H9 (cell line): ENCODE results near the gene THSD7A. TPM values are rescaled to one million over a fixed set of nuclear protein-coding genes. Genes with fewer than 3 reads are reported as not detected.

Experiments
- DNase-seq: peaks from one replicate; pipeline ENCODE4 v3.0.0-alpha.2; 2017
- H2AFZ ChIP-seq: one replicate; pipeline ENCODE4 v1.6.1; 2013; ENCODE audit warnings: mild to moderate bottlenecking, low read length, control low read depth, moderate library complexity
- H2AK5ac ChIP-seq: 2 replicates; pipeline ENCODE4 v1.6.1; 2013; ENCODE audit warnings: low read length, control low read depth, mixed read lengths; ENCODE audit not compliant: insufficient read length
- H2BK120ac ChIP-seq: one replicate; pipeline ENCODE4 v1.6.1; 2013; ENCODE audit warnings: low read depth, mild to moderate bottlenecking, low read length, control low read depth, inconsistent platforms; ENCODE audit not compliant: poor library complexity, severe bottlenecking
- H2BK12ac ChIP-seq: 2 replicates; pipeline ENCODE4 v1.6.1; 2013; ENCODE audit warnings: low read length, control low read depth, mixed read lengths, low read depth; ENCODE audit not compliant: insufficient read length
- H2BK15ac ChIP-seq: 2 replicates; pipeline ENCODE4 v1.6.1; 2013; ENCODE audit warnings: low read depth, low read length, control low read depth
- H2BK20ac ChIP-seq: one replicate; pipeline ENCODE4 v1.6.1; 2013; ENCODE audit warnings: low read depth, mild to moderate bottlenecking, low read length, control low read depth, inconsistent platforms; ENCODE audit not compliant: poor library complexity, severe bottlenecking
- H2BK5ac ChIP-seq: 2 replicates; pipeline ENCODE4 v1.6.1; 2013; ENCODE audit warnings: low read length, control low read depth, mixed read lengths; ENCODE audit not compliant: insufficient read length
- H3K14ac ChIP-seq: 2 replicates; pipeline ENCODE4 v1.6.1; 2013; ENCODE audit warnings: low read length, control low read depth; ENCODE audit not compliant: insufficient read depth
- H3K18ac ChIP-seq: 2 replicates; pipeline ENCODE4 v1.6.1; 2013; ENCODE audit warnings: low read depth, mild to moderate bottlenecking, mixed read lengths, low read length, control low read depth; ENCODE audit not compliant: insufficient read length
- H3K23ac ChIP-seq: 2 replicates; pipeline ENCODE4 v1.6.1; 2013; ENCODE audit warnings: low read length, control low read depth, mixed read lengths, low read depth; ENCODE audit not compliant: insufficient read length
- H3K23me2 ChIP-seq: 2 replicates; pipeline ENCODE4 v1.6.1; 2013; ENCODE audit warnings: low read depth, mild to moderate bottlenecking, mixed read lengths, low read length, control low read depth; ENCODE audit not compliant: insufficient read length, poor library complexity, severe bottlenecking
- H3K27ac ChIP-seq: 2 replicates; pipeline ENCODE4 v1.5.1; 2013; ENCODE audit warnings: low read length, control low read depth, mixed read lengths, low read depth; ENCODE audit not compliant: insufficient read length
- H3K27me3 ChIP-seq: 2 replicates; pipeline ENCODE4 v1.6.1; 2013; ENCODE audit warnings: low read length, control low read depth, inconsistent platforms; ENCODE audit not compliant: insufficient read depth
- H3K4ac ChIP-seq: 2 replicates; pipeline ENCODE4 v1.6.1; 2013; ENCODE audit warnings: low read depth, mild to moderate bottlenecking, control low read depth, inconsistent platforms, low read length, moderate library complexity
- H3K4me1 ChIP-seq: 2 replicates; pipeline ENCODE4 v1.6.1; 2013; ENCODE audit warnings: low read length, control low read depth, inconsistent platforms; ENCODE audit not compliant: insufficient read depth
- H3K4me2 ChIP-seq: 2 replicates; pipeline ENCODE4 v1.6.1; 2013; ENCODE audit warnings: low read length, control low read depth, mixed read lengths; ENCODE audit not compliant: insufficient read length, insufficient read depth
- H3K56ac ChIP-seq: 2 replicates; pipeline ENCODE4 v1.6.1; 2013; ENCODE audit warnings: low read depth, mild to moderate bottlenecking, mixed read lengths, low read length, control low read depth; ENCODE audit not compliant: insufficient read length
- H3K79me1 ChIP-seq: 2 replicates; pipeline ENCODE4 v1.6.1; 2013; ENCODE audit warnings: low read depth, mild to moderate bottlenecking, moderate library complexity, low read length, control low read depth, inconsistent platforms; ENCODE audit not compliant: insufficient read depth, poor library complexity, severe bottlenecking
- H3K79me2 ChIP-seq: 2 replicates; pipeline ENCODE4 v1.6.1; 2013; ENCODE audit warnings: low read length, control low read depth, inconsistent platforms; ENCODE audit not compliant: insufficient read depth
- H3K9ac ChIP-seq: 2 replicates; pipeline ENCODE4 v1.6.1; 2013; ENCODE audit warnings: low read length, control low read depth, mixed read lengths; ENCODE audit not compliant: insufficient read length; ENCODE audit errors: extremely low read depth
- H3K9me3 ChIP-seq: one replicate; pipeline ENCODE4 v1.6.1; 2013; ENCODE audit warnings: low read depth, low read length, inconsistent platforms; ENCODE audit not compliant: control insufficient read depth
- H3T11ph ChIP-seq: one replicate; pipeline ENCODE4 v1.6.1; 2013; ENCODE audit warnings: mild to moderate bottlenecking, low read length, control low read depth, inconsistent platforms
- H4K20me1 ChIP-seq: one replicate; pipeline ENCODE4 v1.6.1; 2013; ENCODE audit not compliant: control insufficient read depth, insufficient read length, insufficient read depth
- H4K5ac ChIP-seq: 2 replicates; pipeline ENCODE4 v1.6.1; 2013; ENCODE audit warnings: low read depth, mild to moderate bottlenecking, mixed read lengths, low read length, control low read depth; ENCODE audit not compliant: insufficient read length
- H4K8ac ChIP-seq: replicated peaks from 2 replicates; pipeline ENCODE4 v1.6.1; 2013; ENCODE audit warnings: low read length, control low read depth, mixed read lengths, low read depth; ENCODE audit not compliant: insufficient read length
- H4K91ac ChIP-seq: 2 replicates; pipeline ENCODE4 v1.6.1; 2013; ENCODE audit warnings: low read depth, mild to moderate bottlenecking, moderate library complexity, mixed read lengths, low read length, control low read depth; ENCODE audit not compliant: insufficient read length
- H3K27ac Mint-ChIP-seq, 3 experiments: 2 replicates in 2 of 3; 3 replicates in 1 of 3; pipeline ENCODE4 v1.8.0; 2020 to 2021; ENCODE audit warnings: mixed read lengths in 3 of 3, mild to moderate bottlenecking in 1 of 3, moderate library complexity in 1 of 3
- H3K27me3 Mint-ChIP-seq: 2 replicates; pipeline ENCODE4 v1.8.0; 2021; ENCODE audit warnings: low read depth, mild to moderate bottlenecking, moderate library complexity, mixed read lengths
- H3K36me3 Mint-ChIP-seq, 3 experiments: 2 replicates in 2 of 3; 3 replicates in 1 of 3; pipeline ENCODE4 v1.8.0; 2020 to 2021; ENCODE audit warnings: low read depth in 3 of 3, mixed read lengths in 3 of 3; ENCODE audit not compliant: insufficient read depth in 1 of 3
- H3K4me1 Mint-ChIP-seq, 2 experiments: 2 replicates each; pipeline ENCODE4 v1.8.0; 2020; ENCODE audit warnings: mixed read lengths in 2 of 2
- H3K4me3 Mint-ChIP-seq, 2 experiments: 2 replicates in 1 of 2; 3 replicates in 1 of 2; pipeline ENCODE4 v1.8.0; 2020 to 2021; ENCODE audit warnings: mild to moderate bottlenecking in 2 of 2, mixed read lengths in 2 of 2, moderate library complexity in 1 of 2
- H3K9me3 Mint-ChIP-seq, 2 experiments: 2 replicates in 1 of 2; 3 replicates in 1 of 2; pipeline ENCODE4 v1.8.0; 2020; ENCODE audit warnings: mild to moderate bottlenecking in 2 of 2, mixed read lengths in 2 of 2, moderate library complexity in 1 of 2
- CTCF ChIP-seq: fragments of 200-600 bp; sonication (generic); conservative IDR thresholded peaks from 3 replicates; pipeline ENCODE4 v1.8.0; 2021; ENCODE audit warnings: antibody characterized with exemption, mild to moderate bottlenecking
- WGBS: extraction: QIAGEN DNeasy Blood & Tissue Kit; methylation state at CpG from one replicate; pipeline ENCODE4 v1.1.7; 2013; ENCODE audit warnings: missing lambda C conversion rate, low lambda C conversion rate, mixed read lengths; ENCODE audit not compliant: insufficient read length; ENCODE audit errors: extremely low coverage; 5-methylcytosine and 5-hydroxymethylcytosine counted together
- total RNA-seq: library from RNA; stranded (reverse); gene quantifications from 2 replicates; pipeline ENCODE4 v1.2.1, GENCODE V29; 2021

The THSD7A gene
- total RNA-seq, 1 experiment from 2014 or later, result 0.42 TPM

- Histone ChIP-seq H3K18ac (no peak overlapping the region), H2BK5ac (no peak overlapping the region), H3K23ac (no peak overlapping the region), H4K8ac (no peak overlapping the region), H3K4me1 (no peaks in the 10 kb centered on the region), H2BK15ac (no peak overlapping the region), H2BK120ac (no peak overlapping the region), H3K23me2 (no peaks in the 10 kb centered on the region), H2AK5ac (no peak overlapping the region), H3K79me1 (no peaks in the 10 kb centered on the region), H3K4ac (no peak overlapping the region), H3K79me2 (no peaks in the 10 kb centered on the region), H3K9me3 (no peaks in the 10 kb centered on the region), H4K5ac (no peak overlapping the region), H2BK12ac (no peak overlapping the region), H3K27ac (no peak overlapping the region), H3K14ac (no peak overlapping the region), H2BK20ac (no peak overlapping the region), H3K27me3 (no peaks in the 10 kb centered on the region), H4K91ac (no peak overlapping the region), H3K9ac (no peak overlapping the region), H4K20me1 (no peaks in the 10 kb centered on the region), H3K4me2 (no peak overlapping the region), H3T11ph (no peak overlapping the region), H3K56ac (no peak overlapping the region), H2AFZ (no peak overlapping the region)
- DNase-seq, result no peak
- no CpG with 5 or more reads among the region's 2 CpGs for WGBS
- Mint-ChIP-seq H3K4me1 (no peaks in the 10 kb centered on the region), H3K27ac (no peak overlapping the region), H3K9me3 (no peaks in the 10 kb centered on the region), H3K4me3 (no peak overlapping the region), H3K27me3 (no peaks in the 10 kb centered on the region), H3K36me3 (no peaks in the 10 kb centered on the region)
- no peak for TF ChIP-seq CTCF
These were observed 56.6 kb downstream of the THSD7A start for GRCh38 chr7:11775401-11775800.
